K562 (cell line): Measurements from ENCODE around the gene PCDHB8. TPM values are rescaled to one million over a fixed set of nuclear protein-coding genes. Genes with fewer than 3 reads are reported as not detected.
"Not testable (repeated sequence)": the region's sequence is repeated elsewhere in the genome, so short reads cannot be mapped to it uniquely, and the experiment has no call there.

ENCODE experiments used
- ATAC-seq: fragments of 200-7000 bp; cut with Tn5 transposase; 3 replicates; pipeline ENCODE4 v1.9.1; 2020; ENCODE audit warnings: moderate library complexity
- BruUV-seq: library from RNA; stranded (reverse); fragments of 400-500 nt; replicated peaks from 2 replicates; lab custom pipeline; 2021; lab: Mats Ljungman, UMichigan
- CTCF ChIA-PET: fragments of 300-600 bp; formaldehyde crosslinking; extraction: SDS; loops from one replicate; lab custom pipeline; 2021; ENCODE audit warnings: low intra/inter-chr PET ratio; lab: Yijun Ruan, JAX
- POLR2A ChIA-PET: fragments of 300-600, 350-650 bp; sonication (Branson Sonifier 250); formaldehyde crosslinking; extraction: SDS; loops from one replicate; lab custom pipeline; 2021; ENCODE audit warnings: antibody characterized with exemption, inconsistent platforms; lab: Yijun Ruan, JAX
- DNase-seq, 4 experiments: peaks; one replicate each; pipeline versions ENCODE4 v3.0.0 to v3.0.0-alpha.2; 2011 to 2018; ENCODE audit warnings: low spot score in 3 of 4, mixed read lengths in 3 of 4; ENCODE audit errors: extremely low read depth in 1 of 4
- FAIRE-seq: peaks from 2 replicates; lab custom pipeline; 2011; peaks lifted over from hg19 to GRCh38; lab: Jason Lieb, UNC
- H2AFZ ChIP-seq: 2 replicates; pipeline ENCODE4 v1.6.0; 2011; ENCODE audit warnings: low read depth, low read length, control low read depth, inconsistent platforms
- H3K27ac ChIP-seq: fragments of 200-600 bp; 3 replicates; pipeline ENCODE4 v1.8.0; 2011; ENCODE audit warnings: low read depth, mild to moderate bottlenecking, control low read depth, inconsistent platforms, low read length, moderate library complexity, mixed read lengths; ENCODE audit errors: extremely low read depth
- H3K27me3 ChIP-seq, 2 experiments: fragments of 300-600 bp in 1 of 2; 2 replicates in 1 of 2; 3 replicates in 1 of 2; pipeline versions ENCODE4 v1.6.0 to v1.8.0; 2011; ENCODE audit warnings: inconsistent platforms in 2 of 2, low read length in 2 of 2, mild to moderate bottlenecking in 1 of 2, mixed read lengths in 1 of 2, moderate library complexity in 1 of 2; ENCODE audit not compliant: control insufficient read depth in 2 of 2, insufficient read depth in 2 of 2
- H3K36me3 ChIP-seq: fragments of 300-600 bp; 3 replicates; pipeline ENCODE4 v1.8.0; 2011; ENCODE audit warnings: mild to moderate bottlenecking, low read length, inconsistent platforms; ENCODE audit not compliant: control insufficient read depth, insufficient read depth
- H3K4me1 ChIP-seq, 2 experiments: fragments of 200-600 bp in 1 of 2; replicated peaks in 1 of 2; 2 replicates in 1 of 2; 3 replicates in 1 of 2; pipeline versions ENCODE4 v1.5.1 to v1.8.0; 2011; ENCODE audit warnings: inconsistent platforms in 2 of 2, low read length in 2 of 2, mild to moderate bottlenecking in 1 of 2, mixed read lengths in 1 of 2, moderate library complexity in 1 of 2; ENCODE audit not compliant: control insufficient read depth in 2 of 2, insufficient read depth in 2 of 2
- H3K4me2 ChIP-seq: 2 replicates; pipeline ENCODE4 v1.6.1; 2011; ENCODE audit warnings: low read length, control low read depth, inconsistent platforms, mixed read lengths; ENCODE audit not compliant: insufficient read depth
- H3K4me3 ChIP-seq: fragments of 200-600 bp; sonication (generic), shearing (Covaris generic); 2 replicates; pipeline ENCODE4 v1.5.1; 2016; ENCODE audit warnings: control low read depth, inconsistent platforms
- H3K79me2 ChIP-seq: fragments of 200-600 bp; 3 replicates; pipeline ENCODE4 v1.8.0; 2011; ENCODE audit warnings: low read length, inconsistent platforms; ENCODE audit not compliant: control insufficient read depth, insufficient read depth
- H3K9ac ChIP-seq, 2 experiments: 2 replicates each; pipeline versions ENCODE4 v1.6.0 to v1.6.1; 2011; ENCODE audit warnings: low read depth in 2 of 2, low read length in 2 of 2, control low read depth in 1 of 2, inconsistent platforms in 1 of 2, mild to moderate bottlenecking in 1 of 2, mixed read lengths in 1 of 2; ENCODE audit not compliant: insufficient read depth in 1 of 2
- H3K9me1 ChIP-seq: one replicate; pipeline ENCODE4 v1.6.0; 2011; ENCODE audit warnings: inconsistent platforms, mild to moderate bottlenecking, low read length, moderate library complexity; ENCODE audit not compliant: control insufficient read depth, insufficient read depth
- H3K9me3 ChIP-seq: replicated peaks from 2 replicates; pipeline ENCODE4 v1.5.1; 2011; ENCODE audit warnings: low read depth, low read length, inconsistent platforms; ENCODE audit not compliant: control insufficient read depth, insufficient read depth
- H4K20me1 ChIP-seq: replicated peaks from 2 replicates; pipeline ENCODE4 v1.6.1; 2011; ENCODE audit warnings: low read length, inconsistent platforms, mixed read lengths; ENCODE audit not compliant: control insufficient read depth, insufficient read depth
- ATF3 ChIP-seq, 2 experiments: fragments of 450-650 bp in 1 of 2; sonication (generic) in 1 of 2; formaldehyde crosslinking in 1 of 2; IDR thresholded peaks in 1 of 2; conservative IDR thresholded peaks in 1 of 2; 2 replicates each; pipeline versions ENCODE4 v1.6.1 to v1.8.1; 2016 to 2023; ENCODE audit warnings: mild to moderate bottlenecking in 2 of 2, moderate library complexity in 2 of 2, inconsistent platforms in 1 of 2, missing genetic modification reagents in 1 of 2
- BHLHE40 ChIP-seq: IDR thresholded peaks from 2 replicates; pipeline ENCODE4 v1.6.1; 2011; ENCODE audit warnings: low read length, improper control_type of control experiment
- CAMTA2 ChIP-seq: fragments of 250-450 bp; sonication (Bioruptor Pico); conservative IDR thresholded peaks from 2 replicates; pipeline ENCODE4 v1.5.1; 2022
- CEBPB ChIP-seq: fragments of 450-650 bp; IDR thresholded peaks from 2 replicates; pipeline ENCODE4 v1.6.1; 2016; ENCODE audit warnings: missing genetic modification characterization, missing compliant biosample characterization
- CEBPG ChIP-seq, 3 experiments: fragments of 200-800 bp in 1 of 3; sonication (Bioruptor generic) in 1 of 3; sonication (generic) in 1 of 3; formaldehyde crosslinking in 1 of 3; IDR thresholded peaks in 2 of 3; conservative IDR thresholded peaks in 1 of 3; 2 replicates each; pipeline versions ENCODE4 v1.6.1 to v1.8.0; 2016 to 2022; ENCODE audit warnings: missing compliant biosample characterization in 2 of 3, missing genetic modification characterization in 2 of 3, mild to moderate bottlenecking in 1 of 3, missing genetic modification reagents in 1 of 3
- EHMT2 ChIP-seq: fragments of 450-650 bp; IDR thresholded peaks from 2 replicates; pipeline ENCODE4 v1.6.1; 2018; ENCODE audit warnings: antibody characterized with exemption
- FOS ChIP-seq: IDR thresholded peaks from 3 replicates; pipeline ENCODE4 v1.6.1; 2011; ENCODE audit not compliant: insufficient read length; ENCODE audit errors: extremely low read depth
- PCBP2 ChIP-seq: fragments of 200-400 bp; formaldehyde crosslinking; IDR thresholded peaks from 2 replicates; pipeline ENCODE4 v1.6.1; 2018; ENCODE audit warnings: low read length, low read depth, mild to moderate bottlenecking, moderate library complexity; ENCODE audit not compliant: poor library complexity, severe bottlenecking
- PHTF2 ChIP-seq: fragments of 250-450 bp; sonication (Bioruptor Pico); IDR thresholded peaks from 2 replicates; pipeline ENCODE4 v1.5.0; 2021; ENCODE audit warnings: mild to moderate bottlenecking
- PREB ChIP-seq: sonication (generic); formaldehyde crosslinking; IDR thresholded peaks from 2 replicates; pipeline ENCODE4 v1.8.1; 2023; ENCODE audit warnings: mild to moderate bottlenecking, missing genetic modification reagents
- WGBS: fragments of 100-300 bp; shearing (Covaris generic); methylation state at CpG from one replicate; pipeline ENCODE4 v1.1.6; 2016; ENCODE audit warnings: low coverage, mixed read lengths; ENCODE audit not compliant: insufficient coverage; ENCODE audit errors: missing lambda C conversion rate; 5-methylcytosine and 5-hydroxymethylcytosine counted together
- in situ Hi-C: fragments of 300-500 bp; cut with MboI; formaldehyde crosslinking; loops from 4 replicates; pipeline ENCODE4 v1.15.0; 2018; ENCODE audit warnings: inconsistent platforms, mixed read lengths
- intact Hi-C: fragments of 100-400 bp; cut with micrococcal nuclease; formaldehyde crosslinking; loops from 2 replicates; pipeline ENCODE4 v1.14.2; 2022
- polyA plus RNA-seq, 8 experiments: library from polyadenylated mRNA; depleted of rRNA in 4 of 8; stranded (reverse) in 5 of 8; unstranded in 3 of 8; fragments of >200 nt; fragmentation: Nextera tagmentation in 2 of 8; fragmentation: Illumina TruSeq in 1 of 8; extraction: Ambion mirVana in 2 of 8; extraction: Trizol in 1 of 8; gene quantifications; 2 replicates each; pipeline versions ENCODE4 v1.2.1 to v1.2.3, GENCODE V29; 2011 to 2014; ENCODE audit warnings: inconsistent platforms in 1 of 8, missing spikeins in 1 of 8
- total RNA-seq, 7 experiments: library from RNA; depleted of rRNA in 6 of 7; stranded (reverse); fragments of >200 nt in 6 of 7; fragmentation: Illumina TruSeq in 2 of 7; extraction: Trizol in 2 of 7; gene quantifications; 2 replicates each; pipeline versions ENCODE4 v1.2.1 to v1.2.3, GENCODE V29; 2011 to 2021; ENCODE audit warnings: low replicate concordance in 1 of 7
- TF ChIP-seq, protein P1 (sequence below): fragments of 450-650 bp; formaldehyde crosslinking; IDR thresholded peaks from 2 replicates; pipeline ENCODE4 v1.4.0; 2022; ENCODE audit warnings: missing genetic modification characterization

The PCDHB8 gene
- total and polyA plus RNA-seq, 9 of the 15 experiments (the other 6 are each of a cell fraction or from before 2014, with no cell fraction given) = not detected

GRCh38 chr5:141175933-141176332 is 1.7 kb upstream of the PCDHB8 start:
- Histone ChIP-seq H3K4me1 (no peaks in the 10 kb centered on the region), H3K9me1 (no peaks in the 10 kb centered on the region), H3K27me3 (peaks cover 8 to 19% of the 10 kb centered on the region in 2 experiments; a peak in 3 of 5 replicates)
- intact Hi-C loops = loop anchor here (1.0 kb wide), 1 partner anchor 11 kb away; the partner anchor contains the start of gene PCDHB9
- ATAC-seq = no peak
- POLR2A ChIA-PET = no interaction called here
- no TSS peak for BruUV-seq
- TF ChIP-seq PCBP2 (no peak), BHLHE40 (no peak), CEBPG (CRISPR knock-in tag; IDR thresholded peaks at IDR 0.05) (no peak), CEBPG (tag; conservative IDR thresholded peaks at IDR 0.05 in 1 of 2, IDR thresholded peaks at IDR 0.05 in 1 of 2) (peak; percentile 59 to 85), EHMT2 (no peak), PREB (no peak), FOS (no peak), ATF3 (IDR thresholded peaks at IDR 0.05) (peak; percentile 50; the same call in 1 of the 2 replicates), ATF3 (CRISPR knock-in tag; conservative IDR thresholded peaks at IDR 0.05) (no peak), PHTF2 (no peak), CAMTA2 (CRISPR knock-in tag) (no peak), CEBPB (tag) (peak; percentile 51)
- TF ChIP-seq, protein P1, sequence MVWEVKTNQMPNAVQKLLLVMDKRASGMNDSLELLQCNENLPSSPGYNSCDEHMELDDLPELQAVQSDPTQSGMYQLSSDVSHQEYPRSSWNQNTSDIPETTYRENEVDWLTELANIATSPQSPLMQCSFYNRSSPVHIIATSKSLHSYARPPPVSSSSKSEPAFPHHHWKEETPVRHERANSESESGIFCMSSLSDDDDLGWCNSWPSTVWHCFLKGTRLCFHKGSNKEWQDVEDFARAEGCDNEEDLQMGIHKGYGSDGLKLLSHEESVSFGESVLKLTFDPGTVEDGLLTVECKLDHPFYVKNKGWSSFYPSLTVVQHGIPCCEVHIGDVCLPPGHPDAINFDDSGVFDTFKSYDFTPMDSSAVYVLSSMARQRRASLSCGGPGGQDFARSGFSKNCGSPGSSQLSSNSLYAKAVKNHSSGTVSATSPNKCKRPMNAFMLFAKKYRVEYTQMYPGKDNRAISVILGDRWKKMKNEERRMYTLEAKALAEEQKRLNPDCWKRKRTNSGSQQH (CRISPR knock-in tag) = no peak
- TF ChIP-seq, all 486 proteins: peak for 3
- Histone ChIP-seq H3K4me2 (no peak overlapping the region), H3K9ac (no peak overlapping the region), H3K36me3 (no peaks in the 10 kb centered on the region), H4K20me1 (no peaks in the 10 kb centered on the region), H3K4me3 (no peak overlapping the region), H3K9me3 (no peaks in the 10 kb centered on the region), H3K27ac (no peak overlapping the region), H2AFZ (no peak overlapping the region), H3K79me2 (no peaks in the 10 kb centered on the region)
- 0% methylated on average over 1 of the region's 1 CpG for WGBS
- DNase-seq = no peak
- FAIRE-seq = no peak
- CTCF ChIA-PET = no interaction called here
- in situ Hi-C loops = no loop called here

GRCh38 chr5:141179371-141179770 is 1.8 kb downstream of the PCDHB8 start:
- CTCF ChIA-PET, POLR2A ChIA-PET, ATAC-seq, H3K79me2 ChIP-seq, H3K9me3 ChIP-seq, in situ Hi-C loops, BruUV-seq, DNase-seq, H3K36me3 ChIP-seq, H3K4me1 ChIP-seq, H3K4me3 ChIP-seq, H4K20me1 ChIP-seq, intact Hi-C loops, H2AFZ ChIP-seq, H3K9me1 ChIP-seq, H3K9ac ChIP-seq, H3K4me2 ChIP-seq, FAIRE-seq, H3K27ac ChIP-seq: not testable (repeated sequence)
- 8% methylated on average over 23 of the region's 39 CpGs for WGBS
- peaks cover 8 to 19% of the 10 kb centered on the region in 2 experiments; a peak in 3 of 5 replicates for H3K27me3 ChIP-seq
